HCT116 (cell line): ENCODE measurements around the gene KCNC3.

Experiments used
- CTCF ChIP-seq, 3 experiments: fragments of 200-600 bp in 1 of 3; sonication (generic) in 1 of 3; IDR thresholded peaks in 2 of 3; conservative IDR thresholded peaks in 1 of 3; 2 replicates each; pipeline ENCODE4 v1.5.1; 2012 to 2017; ENCODE audit warnings: low read depth in 2 of 3, low read length in 2 of 3, antibody characterized with exemption in 1 of 3, borderline replicate concordance in 1 of 3, control low read depth in 1 of 3, mild to moderate bottlenecking in 1 of 3, mixed read lengths in 1 of 3, mixed run types in 1 of 3, moderate library complexity in 1 of 3; ENCODE audit not compliant: insufficient read depth in 1 of 3
- ELF1 ChIP-seq: IDR thresholded peaks from 2 replicates; pipeline ENCODE4 v1.6.1; 2012; ENCODE audit warnings: low read depth, borderline replicate concordance
- EZH2 ChIP-seq: fragments of 200-600 bp; sonication (generic); IDR thresholded peaks from 2 replicates; pipeline ENCODE4 v1.6.1; 2017; ENCODE audit warnings: antibody characterized with exemption, mixed run types
- EZH2phosphoT487 ChIP-seq: fragments of 200-600 bp; IDR thresholded peaks from 2 replicates; pipeline ENCODE4 v1.6.1; 2018; ENCODE audit warnings: antibody characterized with exemption, borderline replicate concordance
- MAX ChIP-seq: IDR thresholded peaks from 2 replicates; pipeline ENCODE4 v1.6.1; 2012
- POLR2AphosphoS5 ChIP-seq: IDR thresholded peaks from 2 replicates; pipeline ENCODE4 v1.6.1; 2011; ENCODE audit warnings: mild to moderate bottlenecking, low read depth, low read length, moderate library complexity
- SP1 ChIP-seq: IDR thresholded peaks from 2 replicates; pipeline ENCODE4 v1.6.1; 2012; ENCODE audit warnings: low read depth

- no peak for TF ChIP-seq EZH2
- TF ChIP-seq POLR2AphosphoS5, result no peak
- no peak for TF ChIP-seq CTCF (IDR thresholded peaks at IDR 0.05 in 2 of 3, conservative IDR thresholded peaks at IDR 0.05 in 1 of 3; ENCODE audit: borderline replicate concordance in 1 of 3, insufficient read depth in 1 of 3, low read depth in 2 of 3, low read length in 2 of 3)
- TF ChIP-seq MAX, result no peak
- TF ChIP-seq ELF1, result no peak
- TF ChIP-seq SP1, result no peak
- TF ChIP-seq EZH2phosphoT487, result no peak
Observed at GRCh38 chr19:50365434-50366306, 36.5 kb upstream of the KCNC3 start, which contains the start of gene NAPSA.
